LNCAP (cell line): ENCODE measurements around the gene GLRX3.

Experiments
- TF ChIP-seq, protein P1 (sequence below): fragments of 450-650 bp; IDR thresholded peaks from 2 replicates; pipeline ENCODE4 v1.5.1; 2017; ENCODE audit warnings: mild to moderate bottlenecking

The GLRX3 gene

DNA sequence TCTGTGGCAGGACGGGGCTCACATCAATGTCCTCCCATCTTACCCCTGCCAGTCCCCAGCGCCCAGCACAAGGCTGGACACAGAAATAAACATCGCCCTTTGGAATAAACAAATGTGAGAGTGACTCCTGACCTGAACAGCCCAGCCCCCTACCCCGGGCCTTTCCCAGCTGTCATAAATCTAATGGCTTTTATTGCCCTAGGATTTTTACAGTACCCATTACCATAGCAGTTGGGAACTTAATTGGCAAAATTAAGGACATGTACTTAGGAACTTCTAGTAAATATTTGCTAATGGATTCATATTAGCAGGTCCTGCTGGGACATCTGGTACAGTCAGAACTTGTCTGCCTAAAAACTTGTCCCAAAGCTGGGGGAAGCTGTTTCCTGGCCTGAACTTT lies 76.6 kb downstream of the GLRX3 start:
- TF ChIP-seq, protein P1, sequence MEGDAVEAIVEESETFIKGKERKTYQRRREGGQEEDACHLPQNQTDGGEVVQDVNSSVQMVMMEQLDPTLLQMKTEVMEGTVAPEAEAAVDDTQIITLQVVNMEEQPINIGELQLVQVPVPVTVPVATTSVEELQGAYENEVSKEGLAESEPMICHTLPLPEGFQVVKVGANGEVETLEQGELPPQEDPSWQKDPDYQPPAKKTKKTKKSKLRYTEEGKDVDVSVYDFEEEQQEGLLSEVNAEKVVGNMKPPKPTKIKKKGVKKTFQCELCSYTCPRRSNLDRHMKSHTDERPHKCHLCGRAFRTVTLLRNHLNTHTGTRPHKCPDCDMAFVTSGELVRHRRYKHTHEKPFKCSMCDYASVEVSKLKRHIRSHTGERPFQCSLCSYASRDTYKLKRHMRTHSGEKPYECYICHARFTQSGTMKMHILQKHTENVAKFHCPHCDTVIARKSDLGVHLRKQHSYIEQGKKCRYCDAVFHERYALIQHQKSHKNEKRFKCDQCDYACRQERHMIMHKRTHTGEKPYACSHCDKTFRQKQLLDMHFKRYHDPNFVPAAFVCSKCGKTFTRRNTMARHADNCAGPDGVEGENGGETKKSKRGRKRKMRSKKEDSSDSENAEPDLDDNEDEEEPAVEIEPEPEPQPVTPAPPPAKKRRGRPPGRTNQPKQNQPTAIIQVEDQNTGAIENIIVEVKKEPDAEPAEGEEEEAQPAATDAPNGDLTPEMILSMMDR: no peak

GRCh38 chr10:130213286-130214080 lies 77.3 kb downstream of the GLRX3 start:
- TF ChIP-seq, protein P1: no peak

DNA sequence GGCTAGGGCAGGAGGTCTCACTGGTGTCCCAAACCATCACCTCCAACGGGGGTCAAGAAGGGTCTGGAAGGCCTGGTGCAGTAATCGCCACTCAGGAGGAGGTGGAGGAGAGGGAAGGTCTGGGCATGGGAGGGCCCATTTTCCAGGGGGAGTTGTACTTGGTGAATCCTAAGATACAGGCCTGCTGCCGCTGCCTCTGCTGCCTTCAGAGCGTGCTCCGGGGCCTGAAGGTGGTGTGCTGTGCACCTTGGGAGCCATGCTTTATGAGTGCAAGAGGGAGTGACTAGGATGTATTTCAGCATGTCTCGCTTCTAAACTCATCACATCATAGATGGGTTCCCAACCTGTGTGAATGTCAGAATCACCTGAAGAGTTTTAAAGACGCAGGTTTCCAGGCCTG lies 78.2 kb downstream of the GLRX3 start:
- TF ChIP-seq, protein P1: no peak

DNA sequence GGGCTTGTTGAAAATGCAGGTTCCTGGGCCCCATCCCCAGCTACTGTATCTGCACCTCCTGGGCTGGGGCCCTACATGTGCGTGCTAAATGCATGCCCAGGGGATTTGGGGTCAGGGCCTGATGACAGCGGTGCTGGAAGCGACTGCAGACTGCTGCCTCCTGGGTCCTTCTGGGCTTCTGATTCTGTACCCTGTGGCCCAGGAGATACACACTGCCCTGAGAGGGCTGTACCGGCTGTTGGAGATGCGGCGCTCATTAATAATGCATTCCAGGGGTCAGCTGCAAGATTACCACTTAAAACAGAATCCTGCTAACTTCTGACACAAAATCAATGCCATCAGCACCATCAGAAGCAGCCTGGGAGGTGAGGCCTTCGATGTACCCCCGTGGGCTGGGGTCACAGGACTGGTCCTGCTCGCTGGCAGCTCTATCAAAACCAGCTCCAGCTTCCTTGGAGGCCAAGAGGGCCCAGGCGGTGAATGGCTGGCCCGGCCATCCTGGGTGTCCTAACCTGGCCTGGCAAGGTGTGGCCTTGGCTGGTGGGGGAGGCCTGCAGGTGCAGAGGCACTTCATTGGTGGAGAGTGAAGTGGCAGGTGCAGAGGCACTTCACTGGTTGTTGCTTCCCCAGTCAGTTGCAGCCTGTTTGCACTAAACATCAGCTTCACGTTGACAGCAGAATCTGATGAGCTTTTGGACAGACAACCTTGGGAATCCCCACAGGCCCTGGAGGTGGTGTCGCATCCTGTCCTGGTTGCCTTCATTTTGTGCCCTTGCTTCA lies 79.2 kb downstream of the GLRX3 start:
- TF ChIP-seq, protein P1: no peak

DNA sequence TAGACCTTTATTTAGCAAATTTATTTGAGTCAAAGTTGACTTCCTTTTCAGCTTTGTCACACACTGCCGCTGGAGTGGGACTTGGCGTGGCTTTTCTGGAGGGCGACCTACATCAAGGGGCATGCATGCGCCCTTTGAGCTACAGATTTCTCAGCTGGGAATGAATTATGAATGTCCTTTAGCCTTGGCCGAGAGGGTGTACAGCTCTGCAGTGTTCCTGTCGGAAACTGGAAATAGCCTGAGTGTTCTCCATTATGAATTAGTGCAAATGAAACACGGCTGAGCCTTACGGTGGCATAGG lies 79.7 kb downstream of the GLRX3 start:
- TF ChIP-seq, protein P1: no peak

- TF ChIP-seq, protein P1: no peak
Observed at GRCh38 chr10:130218181-130218641, 82.0 kb downstream of the GLRX3 start.

DNA sequence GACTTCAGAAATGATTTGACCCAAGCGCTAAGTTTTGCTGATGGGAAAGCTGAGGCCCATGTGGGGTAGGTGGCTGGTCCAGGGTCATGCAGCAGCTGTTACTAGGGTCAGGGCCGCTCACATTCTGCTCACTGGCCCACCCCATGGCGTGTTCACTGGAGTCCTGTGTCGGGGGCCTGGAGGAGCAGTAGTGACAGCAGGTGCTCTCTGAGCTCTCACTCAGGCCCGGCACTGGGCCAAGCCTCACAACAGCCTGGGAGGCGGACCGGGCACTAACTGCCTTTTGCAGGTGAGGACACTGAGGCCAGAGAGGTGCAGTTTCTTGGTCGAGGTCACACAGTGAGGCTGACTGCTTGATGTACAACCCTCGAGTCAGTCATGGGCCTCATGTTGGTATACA lies 82.7 kb downstream of the GLRX3 start:
- TF ChIP-seq, protein P1: no peak
